RWPE2 (cell line): ENCODE data around the gene DENND1A.

Experiments
- ATAC-seq: fragments of 200-7000 bp; cut with Tn5 transposase; 3 replicates; pipeline ENCODE4 v1.9.1; 2021; ENCODE audit warnings: low read depth
- DNase-seq: peaks from one replicate; pipeline ENCODE4 v3.0.0-alpha.2; 2020; ENCODE audit warnings: low spot score
- H3K27ac ChIP-seq: fragments of 450-650 bp; 2 replicates; pipeline ENCODE4 v1.5.1; 2017; ENCODE audit warnings: mild to moderate bottlenecking; ENCODE audit not compliant: poor library complexity, severe bottlenecking
- H3K27me3 ChIP-seq: fragments of 250-450 bp; sonication (Bioruptor Pico); 2 replicates; pipeline ENCODE4 v1.5.1; 2021; ENCODE audit warnings: mild to moderate bottlenecking, moderate library complexity; ENCODE audit not compliant: insufficient read depth, poor library complexity, severe bottlenecking
- H3K36me3 ChIP-seq: fragments of 250-450 bp; sonication (Bioruptor Pico); 2 replicates; pipeline ENCODE4 v1.5.1; 2020; ENCODE audit warnings: low read depth, mild to moderate bottlenecking, moderate library complexity
- H3K4me1 ChIP-seq: fragments of 250-450 bp; sonication (Bioruptor Pico); 2 replicates; pipeline ENCODE4 v1.5.1; 2021; ENCODE audit warnings: mild to moderate bottlenecking, moderate library complexity; ENCODE audit not compliant: insufficient read depth, poor library complexity, severe bottlenecking
- H3K4me3 ChIP-seq: fragments of 250-450 bp; sonication (Bioruptor Pico); 2 replicates; pipeline ENCODE4 v1.5.1; 2021; ENCODE audit warnings: mild to moderate bottlenecking, moderate library complexity; ENCODE audit not compliant: severe bottlenecking
- H3K9me3 ChIP-seq: fragments of 250-450 bp; sonication (Bioruptor Pico); 2 replicates; pipeline ENCODE4 v1.5.1; 2021; ENCODE audit warnings: mild to moderate bottlenecking, moderate library complexity; ENCODE audit not compliant: severe bottlenecking
- TF ChIP-seq, protein P1 (sequence below): fragments of 450-650 bp; IDR thresholded peaks from one replicate; pipeline ENCODE4 v1.5.1; 2017; ENCODE audit warnings: mild to moderate bottlenecking, moderate library complexity; ENCODE audit not compliant: poor library complexity, severe bottlenecking

Gene DENND1A

DNA sequence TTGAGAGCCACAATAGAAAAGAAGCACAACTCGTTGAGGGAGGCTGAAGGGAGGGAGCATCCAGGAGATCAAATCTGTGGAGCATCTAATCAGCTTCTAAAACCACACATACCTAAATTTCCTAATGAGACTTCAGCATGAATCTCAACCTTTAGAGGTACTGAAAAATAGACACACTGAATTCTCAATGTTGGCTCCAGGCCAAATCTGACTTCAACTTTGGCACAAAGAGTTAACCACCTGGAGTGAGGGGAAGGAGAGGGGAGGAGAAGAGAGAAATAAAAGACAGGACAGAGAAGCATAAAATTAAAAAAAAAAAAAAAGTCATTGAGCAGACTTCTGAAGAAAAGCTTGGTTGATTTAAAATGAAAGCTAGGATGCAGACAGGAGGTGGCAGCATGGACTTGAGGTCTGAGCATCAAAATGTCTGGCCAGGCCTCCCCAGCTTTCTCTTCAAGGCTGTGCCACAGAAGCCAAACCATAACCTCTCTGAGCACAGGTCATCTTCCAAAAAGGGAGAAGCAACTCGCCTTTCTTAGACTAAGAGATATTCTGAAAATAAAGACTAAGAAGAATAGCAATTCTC lies 205.6 kb downstream of the DENND1A start:
- TF ChIP-seq, protein P1, sequence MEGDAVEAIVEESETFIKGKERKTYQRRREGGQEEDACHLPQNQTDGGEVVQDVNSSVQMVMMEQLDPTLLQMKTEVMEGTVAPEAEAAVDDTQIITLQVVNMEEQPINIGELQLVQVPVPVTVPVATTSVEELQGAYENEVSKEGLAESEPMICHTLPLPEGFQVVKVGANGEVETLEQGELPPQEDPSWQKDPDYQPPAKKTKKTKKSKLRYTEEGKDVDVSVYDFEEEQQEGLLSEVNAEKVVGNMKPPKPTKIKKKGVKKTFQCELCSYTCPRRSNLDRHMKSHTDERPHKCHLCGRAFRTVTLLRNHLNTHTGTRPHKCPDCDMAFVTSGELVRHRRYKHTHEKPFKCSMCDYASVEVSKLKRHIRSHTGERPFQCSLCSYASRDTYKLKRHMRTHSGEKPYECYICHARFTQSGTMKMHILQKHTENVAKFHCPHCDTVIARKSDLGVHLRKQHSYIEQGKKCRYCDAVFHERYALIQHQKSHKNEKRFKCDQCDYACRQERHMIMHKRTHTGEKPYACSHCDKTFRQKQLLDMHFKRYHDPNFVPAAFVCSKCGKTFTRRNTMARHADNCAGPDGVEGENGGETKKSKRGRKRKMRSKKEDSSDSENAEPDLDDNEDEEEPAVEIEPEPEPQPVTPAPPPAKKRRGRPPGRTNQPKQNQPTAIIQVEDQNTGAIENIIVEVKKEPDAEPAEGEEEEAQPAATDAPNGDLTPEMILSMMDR = peak; percentile 11
- H3K27ac ChIP-seq = no peak overlapping the region
- H3K4me3 ChIP-seq = no peak overlapping the region
- ATAC-seq = no peak
- H3K27me3 ChIP-seq = no peaks in the 10 kb centered on the region
- H3K9me3 ChIP-seq = peaks cover 12% of the 10 kb centered on the region
- H3K4me1 ChIP-seq = no peaks in the 10 kb centered on the region
- H3K36me3 ChIP-seq = no peaks in the 10 kb centered on the region; the same call in 1 of the 2 replicates
- no peak for DNase-seq

GRCh38 chr9:123723135-123723875 lies 206.6 kb downstream of the DENND1A start:
- Histone ChIP-seq H3K4me1 (no peaks in the 10 kb centered on the region), H3K27me3 (no peaks in the 10 kb centered on the region), H3K27ac (no peak overlapping the region), H3K4me3 (no peak overlapping the region), H3K36me3 (no peaks in the 10 kb centered on the region; the same call in 1 of the 2 replicates), H3K9me3 (peaks cover 12% of the 10 kb centered on the region)
- no peak for DNase-seq
- TF ChIP-seq, protein P1 = no peak
- ATAC-seq = no peak

DNA sequence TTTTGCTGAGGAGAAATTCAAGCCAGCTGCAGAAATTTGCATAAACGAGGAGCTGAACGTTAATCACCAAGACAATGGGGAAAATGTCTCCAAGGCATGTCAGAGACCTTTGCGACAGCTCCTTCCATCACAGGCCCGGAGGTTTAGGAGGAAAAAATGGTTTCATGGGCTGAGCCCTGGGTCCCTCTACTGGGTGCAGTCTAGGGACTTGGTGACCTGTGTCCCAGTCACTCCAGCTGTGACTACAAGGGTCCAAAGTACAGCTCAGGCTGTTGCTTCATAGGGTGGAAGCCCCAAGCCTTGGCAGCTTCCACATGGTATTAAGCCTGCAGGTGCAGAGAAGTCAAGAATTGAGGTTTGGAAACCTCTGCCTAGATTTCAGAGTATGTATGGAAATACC lies 207.5 kb downstream of the DENND1A start:
- Histone ChIP-seq H3K4me3 (no peak overlapping the region), H3K27ac (no peak overlapping the region), H3K9me3 (peaks cover 12% of the 10 kb centered on the region), H3K27me3 (no peaks in the 10 kb centered on the region), H3K36me3 (no peaks in the 10 kb centered on the region; the same call in 1 of the 2 replicates), H3K4me1 (no peaks in the 10 kb centered on the region)
- no peak for ATAC-seq
- TF ChIP-seq, protein P1 = no peak
- no peak for DNase-seq

- Histone ChIP-seq H3K4me1 (no peaks in the 10 kb centered on the region), H3K27ac (no peak overlapping the region), H3K36me3 (no peaks in the 10 kb centered on the region), H3K27me3 (no peaks in the 10 kb centered on the region), H3K9me3 (peaks cover 12% of the 10 kb centered on the region), H3K4me3 (no peak overlapping the region)
- TF ChIP-seq, protein P1 = no peak
- ATAC-seq (no peak), DNase-seq (no peak)
These were observed 211.7 kb downstream of the DENND1A start for GRCh38 chr9:123718188-123718587.

DNA sequence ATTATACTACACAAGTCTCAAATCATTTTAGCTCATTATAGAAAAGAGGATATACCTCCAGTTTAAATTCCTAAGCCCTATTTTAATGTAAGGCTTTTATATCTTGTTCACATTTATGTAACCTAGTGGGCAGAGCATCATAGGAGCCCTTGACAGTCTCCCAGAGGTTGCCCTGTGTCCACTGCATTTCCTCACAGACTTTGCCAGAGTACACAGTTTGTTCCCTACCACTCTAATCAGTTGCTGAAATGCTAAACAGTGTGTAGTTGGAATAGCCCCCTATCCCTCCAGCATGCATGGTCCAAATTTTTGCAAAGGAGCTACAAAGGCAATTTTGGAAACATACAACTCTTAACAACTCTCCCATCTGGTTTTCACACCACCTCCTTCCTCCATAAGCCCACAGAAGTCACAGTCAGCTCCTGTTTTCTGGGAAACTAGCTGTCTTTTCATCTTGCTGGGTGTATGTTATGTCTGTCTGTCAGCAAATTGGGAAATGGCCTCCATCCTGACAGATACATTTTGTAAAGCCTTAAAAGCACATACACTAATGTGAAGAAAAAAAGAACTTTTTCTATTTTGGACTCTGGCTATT lies 212.2 kb downstream of the DENND1A start:
- H3K27ac ChIP-seq = no peak overlapping the region
- H3K36me3 ChIP-seq = no peaks in the 10 kb centered on the region
- ATAC-seq = no peak

More for the DNA sequence above, 212.2 kb downstream of the DENND1A start:
- Histone ChIP-seq H3K27me3 (no peaks in the 10 kb centered on the region), H3K4me1 (no peaks in the 10 kb centered on the region), H3K9me3 (peaks cover 10% of the 10 kb centered on the region), H3K4me3 (no peak overlapping the region)
- TF ChIP-seq, protein P1 = no peak
- no peak for DNase-seq
